HG02642 (cell line): ENCODE results near the gene MAMDC2.

Experiments used
- ATAC-seq: cut with Tn5 transposase; IDR thresholded peaks from one replicate; pipeline ENCODE4 v1.9.1; 2021; ENCODE audit warnings: mild to moderate bottlenecking; ENCODE audit not compliant: unreplicated experiment, poor library complexity

Gene MAMDC2

DNA sequence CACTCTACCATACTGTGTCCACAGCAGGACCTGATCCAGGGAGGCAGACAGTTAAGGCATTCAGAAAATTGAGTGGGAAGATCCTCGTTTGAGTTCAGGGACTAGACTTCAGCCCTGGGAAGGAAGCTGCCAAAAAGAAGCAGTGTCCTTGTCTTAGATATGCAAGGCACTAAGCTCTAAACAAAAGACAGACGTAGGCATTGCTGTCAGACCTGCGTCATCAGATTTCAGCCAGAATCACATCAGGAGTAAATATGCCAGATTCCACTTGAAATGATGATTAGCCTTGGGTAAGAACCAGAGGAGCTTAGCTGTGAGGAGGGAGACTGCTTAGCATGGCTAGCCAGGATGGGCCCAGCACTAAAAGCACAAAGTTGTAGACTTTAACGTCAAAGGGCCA, 56.7 kb downstream of the MAMDC2 start:
- no peak for ATAC-seq

DNA sequence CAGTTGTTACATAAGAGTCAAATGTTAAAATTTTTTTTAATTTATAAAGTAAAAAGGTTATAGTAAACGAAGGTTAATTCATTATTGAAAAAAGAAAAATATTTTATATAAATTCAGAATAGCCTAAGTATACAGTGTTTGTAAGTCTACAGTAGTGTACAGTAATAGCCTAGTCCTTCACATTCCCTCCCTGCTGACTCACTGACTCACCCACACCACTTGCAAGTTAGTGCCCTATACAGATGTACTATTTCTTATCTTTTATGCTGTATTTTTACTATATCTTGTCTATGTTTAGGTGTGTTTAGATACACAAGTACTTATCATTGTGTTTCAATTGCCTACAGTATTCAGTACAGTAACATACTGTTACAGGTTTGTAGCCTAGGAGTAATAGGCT, 57.6 kb downstream of the MAMDC2 start:
- no peak for ATAC-seq

- ATAC-seq: no peak
These were observed 61.5 kb downstream of the MAMDC2 start for GRCh38 chr9:70105147-70105546.

DNA sequence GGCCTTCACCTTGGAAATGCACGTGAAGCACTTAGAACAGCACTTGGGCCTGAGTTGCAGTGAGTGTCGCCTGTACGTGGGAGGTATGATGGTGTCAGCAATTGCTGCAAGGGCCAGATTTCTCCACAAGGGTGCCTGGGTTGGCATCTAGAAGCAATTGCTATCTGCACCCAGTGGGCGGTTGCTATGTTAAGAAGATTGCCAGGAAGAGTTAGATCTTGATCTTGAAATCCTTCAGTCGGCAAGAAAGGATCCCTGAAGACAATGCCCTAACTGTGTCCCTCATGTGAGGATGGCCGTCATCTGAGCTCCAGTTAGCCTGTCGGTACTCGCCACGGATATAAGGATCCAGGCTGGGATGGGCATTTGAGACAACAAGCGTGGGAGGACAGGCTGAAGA, 62.9 kb downstream of the MAMDC2 start:
- no peak for ATAC-seq

DNA sequence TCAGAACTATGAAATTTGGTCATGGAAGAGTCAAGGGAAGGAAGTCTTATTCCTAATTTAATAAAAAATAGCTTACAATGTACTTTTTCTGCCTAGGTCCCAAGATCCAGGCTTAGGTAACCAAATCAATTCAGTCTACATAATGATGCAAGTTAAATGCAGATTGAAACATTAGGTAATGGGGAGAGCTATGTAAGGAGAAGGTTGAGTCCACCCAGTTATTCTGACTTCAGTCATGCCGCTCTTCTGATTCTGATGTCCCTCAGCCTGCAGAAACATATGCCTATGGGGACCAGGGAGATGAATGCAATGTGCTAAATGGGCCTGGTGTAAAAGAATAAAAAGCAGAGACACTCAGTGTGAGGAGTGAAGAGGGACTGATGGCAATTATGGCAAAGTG, 63.9 kb downstream of the MAMDC2 start:
- ATAC-seq: no peak

DNA sequence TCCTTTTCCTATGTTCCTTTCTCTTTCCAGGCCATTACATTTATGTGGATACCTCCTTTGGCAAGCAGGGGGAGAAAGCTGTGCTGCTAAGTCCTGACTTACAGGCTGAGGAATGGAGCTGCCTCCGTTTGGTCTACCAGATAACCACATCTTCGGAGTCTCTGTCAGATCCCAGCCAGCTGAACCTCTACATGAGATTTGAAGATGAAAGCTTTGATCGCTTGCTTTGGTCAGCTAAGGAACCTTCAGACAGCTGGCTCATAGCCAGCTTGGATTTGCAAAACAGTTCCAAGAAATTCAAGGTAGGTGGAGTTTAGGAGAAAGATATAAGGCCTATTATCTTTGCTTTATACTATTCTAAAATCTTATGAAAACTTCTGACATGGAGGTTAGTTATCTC, 64.5 kb downstream of the MAMDC2 start:
- ATAC-seq: no peak

GRCh38 chr9:70110194-70111041, 66.8 kb downstream of the MAMDC2 start:
- no peak for ATAC-seq

DNA sequence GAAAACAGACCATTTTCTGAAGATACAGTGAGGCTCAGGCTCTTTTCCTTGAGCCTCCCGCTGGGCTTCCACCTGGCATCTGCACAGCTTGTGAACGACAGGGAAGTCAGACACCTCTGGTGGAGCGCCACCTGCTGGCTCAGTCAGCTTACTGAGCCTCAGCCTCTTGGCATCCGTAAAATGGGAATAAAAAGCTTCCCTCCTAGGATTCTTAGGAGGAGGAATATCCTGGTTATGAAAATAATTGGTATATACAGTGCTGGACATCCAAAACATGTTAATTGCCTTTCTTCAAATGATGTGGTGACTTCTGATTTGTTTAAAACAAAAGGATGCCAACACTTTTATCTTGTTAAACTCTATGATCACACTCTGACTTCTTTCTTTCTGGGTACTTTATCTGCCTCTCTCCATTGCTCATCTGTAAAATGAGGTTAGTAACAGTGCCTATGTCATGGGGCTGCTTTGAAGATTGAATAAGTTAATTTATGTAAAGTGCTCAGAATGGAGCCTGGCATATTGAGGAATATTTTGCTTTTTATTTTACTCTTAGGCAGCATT, 67.5 kb downstream of the MAMDC2 start:
- ATAC-seq: peak; percentile 72

DNA sequence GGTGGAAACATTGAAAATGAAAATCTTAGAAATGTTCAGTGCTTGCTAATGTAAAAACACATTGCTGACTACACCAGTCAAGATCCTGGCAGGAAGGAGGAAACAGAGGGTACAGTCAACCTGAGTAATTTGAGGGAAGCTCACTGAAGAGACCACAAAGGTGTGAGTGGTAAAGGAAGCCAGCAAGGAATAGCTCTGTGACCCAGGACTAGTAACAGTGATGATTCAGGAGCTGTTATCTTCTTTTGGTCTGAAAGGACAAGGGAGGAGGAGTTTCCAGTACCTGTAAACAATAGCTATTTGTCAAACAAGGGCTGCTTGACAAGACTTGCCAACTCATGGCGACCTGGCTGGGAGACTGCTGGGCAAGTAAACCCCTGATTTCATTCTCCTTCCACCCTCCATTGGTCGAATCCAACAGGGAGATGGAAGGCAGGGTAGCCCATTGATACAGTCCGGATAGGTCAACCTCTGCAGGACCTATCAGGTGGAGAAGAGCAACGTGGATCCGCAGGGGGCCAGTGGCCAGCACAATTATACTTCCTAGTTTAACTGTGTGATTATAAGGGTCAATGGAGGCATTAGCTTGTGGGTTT, 68.1 kb downstream of the MAMDC2 start:
- ATAC-seq: no peak

DNA sequence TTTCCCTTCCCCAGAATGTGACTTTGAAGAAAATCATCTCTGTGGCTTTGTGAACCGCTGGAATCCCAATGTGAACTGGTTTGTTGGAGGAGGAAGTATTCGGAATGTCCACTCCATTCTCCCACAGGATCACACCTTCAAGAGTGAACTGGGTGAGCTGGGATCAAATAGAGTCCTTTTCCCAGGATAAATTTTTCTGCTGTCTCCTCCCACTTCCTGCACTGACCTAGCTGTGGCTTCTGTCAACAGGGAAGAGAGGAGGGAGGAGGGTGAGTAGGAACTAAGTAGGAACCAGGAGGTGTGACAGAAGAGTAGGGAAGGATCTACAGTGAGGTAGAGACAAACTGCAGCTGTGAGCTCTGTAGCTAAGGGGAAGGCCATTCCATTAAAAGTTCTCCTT, 69.3 kb downstream of the MAMDC2 start:
- no peak for ATAC-seq

DNA sequence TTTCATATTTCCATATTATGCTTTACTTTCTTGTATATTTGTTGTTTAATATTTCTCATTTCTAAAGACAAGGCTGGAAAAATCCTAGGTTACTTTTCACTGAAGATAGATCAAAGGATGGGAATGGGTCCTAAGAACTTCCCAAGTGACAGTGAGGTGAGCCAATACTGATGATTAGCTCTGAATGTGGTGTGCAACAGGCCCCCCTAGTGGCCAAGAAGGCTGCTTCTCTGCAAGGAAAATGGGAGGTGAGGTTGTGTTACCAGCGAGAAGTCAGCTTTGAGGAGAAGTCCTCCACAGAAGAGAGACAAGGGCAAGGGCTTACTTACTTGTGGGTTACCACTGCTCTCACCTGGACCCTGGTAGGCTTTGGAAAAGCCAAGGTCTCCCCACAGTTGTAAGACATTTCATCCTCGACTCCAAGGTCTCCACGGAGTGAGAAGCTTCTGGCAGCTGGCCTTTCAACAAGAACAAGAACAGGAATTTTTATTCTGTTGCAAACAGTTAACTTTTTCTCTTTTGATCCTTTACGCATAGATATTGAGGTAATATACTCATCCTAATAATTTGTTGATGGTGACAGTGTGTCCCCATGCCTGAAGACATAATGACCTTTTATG, 69.9 kb downstream of the MAMDC2 start:
- ATAC-seq: no peak

GRCh38 chr9:70114898-70115297, 71.2 kb downstream of the MAMDC2 start:
- no peak for ATAC-seq

DNA sequence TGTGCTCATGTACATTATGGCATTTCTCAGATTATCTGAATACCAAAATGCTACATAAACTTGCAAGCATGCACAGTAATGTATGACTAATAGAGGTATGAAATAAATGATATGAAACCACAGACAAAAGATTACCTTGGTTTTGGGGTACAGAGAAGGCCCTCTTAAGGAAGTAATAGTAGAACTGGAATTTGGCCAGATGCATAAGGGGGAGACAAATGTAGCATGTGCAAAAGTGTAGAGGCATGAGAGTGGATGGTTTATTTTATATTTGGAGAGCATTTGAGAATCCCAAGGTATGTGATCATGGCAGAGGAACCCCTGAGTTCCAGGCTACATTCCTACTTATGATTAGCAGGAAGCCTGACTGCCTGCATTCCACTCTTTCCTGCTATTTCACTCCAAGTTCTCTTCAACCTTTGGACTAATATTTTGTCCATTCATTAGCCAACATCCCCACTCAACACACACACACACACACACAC, 74.2 kb downstream of the MAMDC2 start:
- ATAC-seq: no peak

DNA sequence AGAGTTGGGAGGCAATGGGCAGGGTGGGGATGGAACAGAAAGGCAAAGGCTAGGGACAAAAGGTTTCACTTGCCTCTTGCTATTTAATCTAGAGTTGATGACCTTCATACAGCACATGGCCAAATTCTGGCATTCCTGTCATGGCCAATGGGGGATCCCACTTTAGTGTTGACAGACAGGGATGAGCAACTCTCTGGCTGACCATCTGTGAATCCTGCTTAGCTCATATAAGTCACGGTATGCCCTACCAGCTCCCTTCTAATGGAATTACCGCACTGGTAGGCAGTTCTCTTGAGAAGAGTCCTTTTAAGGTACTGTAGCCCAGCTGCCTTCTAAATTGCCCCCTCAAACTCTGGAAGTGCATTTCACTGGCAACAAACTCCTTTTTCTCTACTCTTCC, 76.1 kb downstream of the MAMDC2 start:
- ATAC-seq: no peak

DNA sequence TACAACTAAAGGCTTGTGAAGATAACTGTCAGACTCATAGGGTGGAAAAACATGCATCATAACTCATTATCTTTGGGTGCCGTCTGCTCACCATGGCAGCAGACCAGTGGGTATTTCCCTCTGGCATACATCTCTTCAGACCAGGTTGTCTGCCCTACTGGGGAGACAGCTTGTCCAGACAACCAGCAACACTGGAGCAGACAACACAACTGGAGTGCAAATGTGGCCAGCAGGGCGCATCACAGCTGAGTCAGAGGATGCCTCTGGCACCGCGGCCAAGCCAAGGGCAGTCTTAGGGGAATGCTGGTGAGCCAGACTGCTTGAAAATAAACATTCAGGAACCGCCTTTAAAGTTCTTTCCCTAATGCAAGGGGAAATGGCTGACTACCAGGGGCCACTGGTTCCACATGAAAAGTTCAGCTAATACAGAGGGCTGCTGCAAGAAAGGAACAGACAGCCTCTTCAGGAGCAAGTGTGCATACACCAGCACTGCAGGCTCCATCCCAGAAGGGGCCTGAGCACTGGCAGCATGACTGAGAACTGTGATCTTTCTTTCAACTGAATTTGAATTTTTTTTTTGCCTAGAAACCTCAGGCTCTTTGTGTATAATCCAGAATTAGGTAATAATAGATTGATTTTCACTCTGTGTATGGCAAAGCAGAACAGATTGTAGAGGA, 77.3 kb downstream of the MAMDC2 start:
- ATAC-seq: no peak

GRCh38 chr9:70121818-70122436, 78.3 kb downstream of the MAMDC2 start:
- no peak for ATAC-seq

- no peak for ATAC-seq
These were observed 80.0 kb downstream of the MAMDC2 start for GRCh38 chr9:70123695-70124094.

DNA sequence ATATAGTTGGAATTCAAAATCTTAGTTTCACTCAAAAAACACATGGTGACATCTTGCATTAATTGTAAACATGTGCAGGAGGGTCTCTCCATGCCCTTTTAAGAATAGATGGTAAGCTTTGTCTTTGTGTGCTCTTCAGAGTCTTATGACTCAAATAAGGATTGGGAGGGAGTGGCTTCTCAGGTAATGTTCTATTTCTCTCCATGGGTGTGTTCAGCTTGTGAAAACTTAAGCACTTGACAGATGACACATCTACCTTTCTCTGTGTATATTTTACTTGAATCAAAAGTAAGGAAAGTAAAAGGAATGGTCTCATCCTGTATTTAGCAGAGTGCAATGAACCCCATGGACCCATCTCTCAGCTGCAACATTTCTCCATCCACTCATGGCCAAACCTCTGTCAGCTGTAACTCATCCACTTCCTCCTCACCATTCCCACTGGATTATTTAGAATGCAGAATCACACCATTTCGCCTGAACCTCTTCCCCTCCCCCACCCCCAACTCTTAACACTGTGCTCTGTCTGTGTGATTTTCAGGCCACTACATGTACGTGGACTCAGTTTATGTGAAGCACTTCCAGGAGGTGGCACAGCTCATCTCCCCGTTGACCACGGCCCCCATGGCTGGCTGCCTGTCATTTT, 82.1 kb downstream of the MAMDC2 start:
- no peak for ATAC-seq

- ATAC-seq: no peak
These were observed 83.4 kb downstream of the MAMDC2 start for GRCh38 chr9:70127036-70127435.
